ENCODE measurements around the gene SLC4A4. TPM values are rescaled to one million over a fixed set of nuclear protein-coding genes. Genes with fewer than 3 reads are reported as not detected.

Gene SLC4A4
- polyA plus RNA-seq, 12 donors: 7.3 to 17.4 (median 12.4) TPM; not detected in 1

DNA sequence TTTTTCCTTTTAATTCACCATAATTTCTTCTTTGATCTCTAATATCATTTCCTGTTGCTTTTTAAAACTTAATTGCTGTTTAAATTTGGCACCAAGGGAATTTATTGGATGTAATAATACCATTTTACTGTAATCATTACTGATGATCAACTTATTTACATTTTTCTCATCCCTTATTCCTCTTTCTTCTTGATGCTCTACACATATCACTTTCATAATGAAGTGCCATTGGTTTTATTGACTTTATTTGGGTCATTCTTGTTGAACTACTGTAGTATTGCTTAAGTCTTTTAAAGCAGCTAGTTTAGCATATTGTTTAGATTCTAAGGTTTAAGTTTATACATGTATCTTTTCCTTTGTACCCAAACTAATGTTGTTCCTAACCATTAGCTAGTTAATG is 130.7 kb downstream of the SLC4A4 start:
- DNase-seq: no peak

DNA sequence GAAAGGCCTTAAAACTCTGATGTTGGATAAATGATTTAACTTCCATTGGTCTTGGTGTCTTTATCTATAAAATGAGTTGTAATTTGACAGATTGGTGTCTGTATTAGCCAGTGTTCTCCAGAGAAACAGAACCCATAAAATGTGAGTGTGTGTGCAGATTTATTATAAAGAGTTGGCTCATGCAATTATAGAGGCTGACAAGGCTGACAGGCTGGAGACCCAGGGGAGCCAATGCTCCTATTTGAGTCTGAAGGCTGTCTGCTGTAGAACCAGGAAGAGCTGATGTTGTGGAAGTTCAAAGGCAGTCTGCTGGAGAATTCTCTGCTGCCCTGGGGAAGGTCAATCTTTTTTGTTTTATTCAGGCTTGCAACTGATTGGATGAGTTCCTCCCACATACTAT is 131.7 kb downstream of the SLC4A4 start:
- DNase-seq: no peak

- DNase-seq: no peak
Observed at GRCh38 chr4:71472946-71473345, 134.1 kb downstream of the SLC4A4 start.

DNA sequence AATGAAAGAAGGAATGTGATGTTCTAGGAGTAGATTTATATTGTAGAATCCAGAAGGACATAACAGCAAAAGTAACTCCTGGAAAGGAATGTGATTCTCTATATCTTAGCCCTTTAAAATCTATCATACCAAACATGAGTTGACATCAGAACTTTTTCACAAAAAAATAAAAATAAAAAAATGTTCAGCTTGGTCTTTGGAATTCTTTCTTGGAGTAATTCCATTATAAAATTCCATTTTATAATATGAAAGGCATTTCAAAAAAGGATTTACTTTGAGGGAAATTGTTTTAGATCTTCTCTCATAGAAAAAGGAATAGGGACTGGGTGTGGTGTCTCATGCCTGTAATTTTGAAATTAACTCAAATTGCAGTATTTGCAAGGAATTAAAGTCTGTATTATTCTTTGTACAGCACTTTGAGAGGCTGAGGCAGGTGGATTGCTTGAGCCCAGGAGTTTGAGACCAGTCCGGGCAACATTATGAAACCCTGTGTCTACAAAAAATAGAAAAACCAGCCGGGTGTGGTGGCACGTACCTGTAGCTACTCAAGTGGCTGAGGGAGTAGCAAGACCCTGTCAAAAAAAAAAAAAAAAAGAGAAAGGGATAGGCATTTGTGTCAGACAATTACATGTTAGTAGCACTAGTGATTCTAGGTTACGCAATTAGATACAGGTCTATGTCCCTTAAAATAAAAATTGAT is 134.9 kb downstream of the SLC4A4 start:
- DNase-seq: no peak

GRCh38 chr4:71474731-71475130 is 135.9 kb downstream of the SLC4A4 start:
- DNase-seq: no peak

GRCh38 chr4:71476240-71476639 is 137.4 kb downstream of the SLC4A4 start:
- no peak for DNase-seq

DNA sequence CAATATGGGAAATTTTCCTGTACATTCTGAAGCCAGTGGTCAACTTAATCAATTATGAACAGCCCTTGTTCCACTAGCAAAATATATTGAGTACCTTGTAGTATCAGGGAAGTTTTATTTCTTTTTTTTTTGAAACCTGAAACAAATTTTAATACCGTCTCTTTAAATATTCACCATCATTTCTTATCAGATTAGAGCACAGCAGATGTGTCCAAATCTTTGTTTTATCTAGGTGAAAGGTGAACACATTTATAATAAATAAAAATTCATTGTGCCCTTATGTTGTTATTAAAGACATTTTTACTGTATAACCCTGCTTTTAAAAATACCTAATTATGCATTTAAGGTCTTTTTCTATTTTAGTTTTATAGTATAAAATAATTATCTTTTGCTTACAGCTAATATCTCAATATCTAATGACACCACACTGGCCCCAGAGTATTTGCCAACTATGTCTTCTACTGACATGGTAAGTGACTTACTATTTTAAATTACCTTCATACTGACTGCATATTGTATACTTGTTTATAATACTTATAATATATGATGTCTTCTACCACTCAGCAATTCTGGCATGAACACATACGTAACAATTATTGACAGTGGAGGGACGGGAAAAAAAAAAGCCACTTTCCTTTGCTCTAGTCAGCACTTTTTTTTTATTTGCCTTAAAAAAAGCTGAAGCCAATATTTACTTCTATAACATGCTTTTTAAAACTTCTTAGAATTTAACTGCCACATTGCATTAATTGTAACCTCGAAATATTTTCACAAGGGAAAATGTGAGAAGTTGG is 147.9 kb downstream of the SLC4A4 start:
- DNase-seq: no peak

- DNase-seq: peak; percentile 4
Observed at GRCh38 chr4:71487344-71487920, 148.6 kb downstream of the SLC4A4 start.

- no peak for DNase-seq
Observed at GRCh38 chr4:71494539-71494938, 155.7 kb downstream of the SLC4A4 start.

DNA sequence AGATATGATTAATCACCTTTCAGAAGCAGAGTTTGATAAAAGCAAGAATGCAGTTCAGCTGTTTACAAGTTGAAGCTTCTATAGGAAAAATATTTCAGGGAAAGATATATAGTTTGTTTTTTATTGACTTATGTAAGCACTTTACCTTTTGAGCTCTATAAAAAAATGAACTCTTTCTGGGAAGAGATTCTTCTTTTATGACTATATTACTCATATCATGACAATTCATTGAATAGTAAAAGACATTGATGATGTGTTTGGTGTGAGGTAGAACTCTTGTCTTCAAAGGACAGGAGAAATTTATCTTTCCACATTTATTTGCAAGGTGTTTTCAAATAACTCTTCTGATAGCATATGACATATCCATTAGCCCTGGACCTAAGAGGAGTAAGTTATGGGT is 156.6 kb downstream of the SLC4A4 start:
- DNase-seq: no peak

GRCh38 chr4:71497078-71497477 is 158.3 kb downstream of the SLC4A4 start:
- DNase-seq: no peak

DNA sequence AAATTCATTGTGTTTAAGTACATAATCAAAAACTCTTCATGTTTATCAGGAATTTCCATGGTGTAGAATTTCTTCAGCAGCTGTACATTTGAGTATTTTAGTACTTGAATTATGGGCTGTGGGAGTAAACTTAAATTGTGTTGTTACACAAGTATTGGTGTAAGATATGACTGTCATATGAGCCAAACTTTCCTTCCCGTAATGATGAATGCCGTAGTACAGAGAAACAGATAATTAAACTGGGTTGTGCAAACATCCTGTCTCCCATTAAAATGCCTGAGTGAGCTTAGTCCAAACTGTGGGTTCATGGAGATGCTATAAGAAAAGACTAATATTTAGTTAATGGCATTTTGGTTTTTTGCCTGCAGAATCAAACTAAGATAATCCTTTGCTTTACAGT is 159.2 kb downstream of the SLC4A4 start:
- no peak for DNase-seq

- no peak for DNase-seq
Observed at GRCh38 chr4:71498625-71499024, 159.8 kb downstream of the SLC4A4 start.

DNA sequence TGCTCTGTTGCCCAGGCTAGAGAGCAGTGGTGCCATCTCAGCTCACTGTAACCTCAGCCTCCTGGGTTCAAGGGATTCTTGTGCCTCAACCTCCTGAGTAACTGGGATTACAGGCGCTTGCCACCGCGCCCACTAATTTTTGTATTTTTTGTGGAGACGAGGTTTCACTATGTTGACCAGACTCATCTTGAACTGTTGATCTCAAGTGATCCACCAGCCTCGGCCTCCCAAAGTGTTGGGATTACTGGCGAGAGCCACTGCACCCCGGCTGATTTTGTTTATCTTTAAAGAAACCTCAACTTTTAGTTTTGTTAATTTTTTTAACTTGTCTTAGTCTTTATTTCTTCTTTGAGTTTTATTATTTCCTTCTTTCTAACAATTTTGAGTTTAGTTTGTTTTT is 163.2 kb downstream of the SLC4A4 start:
- DNase-seq: no peak

GRCh38 chr4:71518283-71518989 is 179.6 kb downstream of the SLC4A4 start:
- DNase-seq: no peak

- no peak for DNase-seq
Observed at GRCh38 chr4:71520308-71520707, 181.5 kb downstream of the SLC4A4 start.

DNA sequence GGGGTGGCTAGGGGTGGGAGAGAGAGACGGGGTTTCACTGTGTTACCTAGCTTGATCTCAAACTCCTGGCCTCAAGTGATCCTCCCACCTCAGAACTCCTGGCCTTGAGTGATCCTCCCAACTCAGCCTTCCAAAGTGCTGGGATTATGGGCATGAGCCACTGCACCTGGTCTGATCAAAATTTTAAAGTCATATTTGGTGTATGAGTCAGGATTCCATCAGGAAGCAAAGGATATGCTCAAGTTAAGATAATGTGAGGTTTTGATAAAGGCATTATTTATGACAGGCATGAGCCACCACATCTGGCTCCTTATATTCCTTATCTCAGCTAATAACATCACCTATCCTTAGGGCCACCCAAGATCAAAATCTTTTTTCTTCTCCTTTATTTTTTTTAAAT is 182.0 kb downstream of the SLC4A4 start:
- no peak for DNase-seq

- DNase-seq: peak; percentile 2
Observed at GRCh38 chr4:71524756-71525155, 185.9 kb downstream of the SLC4A4 start.

- no peak for DNase-seq
Observed at GRCh38 chr4:71526637-71527406, 188.0 kb downstream of the SLC4A4 start.

DNA sequence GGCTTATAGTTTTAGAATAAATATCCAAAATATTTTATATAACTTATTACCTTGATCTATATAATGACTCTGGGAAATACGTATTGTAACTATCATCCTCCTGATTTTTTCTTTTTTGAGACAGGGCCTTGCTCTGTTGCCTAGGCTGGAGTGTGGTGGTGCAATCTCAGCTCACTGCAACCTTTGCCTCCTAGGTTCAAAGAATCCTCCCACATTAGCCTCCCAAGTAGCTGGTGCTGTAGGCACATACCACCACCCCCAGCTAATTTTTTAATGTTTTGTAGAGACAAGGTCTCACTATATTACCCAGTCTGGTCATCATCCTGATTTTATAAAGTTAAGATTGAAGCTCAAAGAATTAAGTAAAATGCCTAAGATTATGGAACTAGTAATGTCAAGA is 193.6 kb downstream of the SLC4A4 start:
- no peak for DNase-seq

GRCh38 chr4:71533121-71533520 is 194.3 kb downstream of the SLC4A4 start:
- no peak for DNase-seq

Measured in muscle of arm (tissue), 12 donors.